KOPT-K1 (cell line): ENCODE results near the gene GRPEL1.

Experiments used
- H3K27ac ChIP-seq: fragments of 200-600 bp; sonication (generic); 2 replicates; pipeline ENCODE4 v1.5.1; 2016; ENCODE audit warnings: antibody characterized with exemption, mild to moderate bottlenecking, low read depth, low read length; ENCODE audit not compliant: poor library complexity, severe bottlenecking
- H3K36me3 ChIP-seq: fragments of 200-600 bp; sonication (generic); 2 replicates; pipeline ENCODE4 v1.5.1; 2017; ENCODE audit warnings: antibody characterized with exemption, mild to moderate bottlenecking, low read length, moderate library complexity; ENCODE audit not compliant: insufficient read depth
- H3K9me3 ChIP-seq: fragments of 200-600 bp; sonication (generic); 2 replicates; pipeline ENCODE4 v1.5.1; 2017; ENCODE audit warnings: antibody characterized with exemption, low read length, mild to moderate bottlenecking; ENCODE audit not compliant: insufficient read depth, poor library complexity, severe bottlenecking

Gene GRPEL1

GRCh38 chr4:7020290-7020689, 47.6 kb downstream of the GRPEL1 start:
- Histone ChIP-seq H3K9me3 (no peaks in the 10 kb centered on the region), H3K36me3 (peaks cover 98% of the 10 kb centered on the region), H3K27ac (no peak overlapping the region)

- H3K27ac ChIP-seq: no peak overlapping the region
- peaks cover 98% of the 10 kb centered on the region for H3K36me3 ChIP-seq
- no peaks in the 10 kb centered on the region for H3K9me3 ChIP-seq
Measured at GRCh38 chr4:7019367-7019766, 48.5 kb downstream of the GRPEL1 start.

- no peaks in the 10 kb centered on the region for H3K9me3 ChIP-seq
- no peak overlapping the region for H3K27ac ChIP-seq
- peaks cover 98% of the 10 kb centered on the region for H3K36me3 ChIP-seq
Measured at GRCh38 chr4:7018281-7018680, 49.6 kb downstream of the GRPEL1 start.

- H3K27ac ChIP-seq: no peak overlapping the region
- no peaks in the 10 kb centered on the region for H3K9me3 ChIP-seq
- peaks cover 99% of the 10 kb centered on the region for H3K36me3 ChIP-seq
Measured at GRCh38 chr4:7017446-7018048, 50.3 kb downstream of the GRPEL1 start.

- Histone ChIP-seq H3K27ac (no peak overlapping the region), H3K9me3 (no peaks in the 10 kb centered on the region), H3K36me3 (peaks cover 99% of the 10 kb centered on the region)
Measured at GRCh38 chr4:7016512-7016911, 51.4 kb downstream of the GRPEL1 start.

GRCh38 chr4:7016086-7016485, 51.8 kb downstream of the GRPEL1 start:
- no peak overlapping the region for H3K27ac ChIP-seq
- H3K9me3 ChIP-seq: no peaks in the 10 kb centered on the region
- peaks cover 99% of the 10 kb centered on the region for H3K36me3 ChIP-seq

- Histone ChIP-seq H3K9me3 (no peaks in the 10 kb centered on the region), H3K27ac (no peak overlapping the region), H3K36me3 (peaks cover 99% of the 10 kb centered on the region)
Measured at GRCh38 chr4:7015383-7016035, 52.4 kb downstream of the GRPEL1 start.

GRCh38 chr4:7014815-7015214, 53.0 kb downstream of the GRPEL1 start:
- Histone ChIP-seq H3K36me3 (peaks cover 99% of the 10 kb centered on the region), H3K9me3 (no peaks in the 10 kb centered on the region), H3K27ac (no peak overlapping the region)

- H3K9me3 ChIP-seq: no peaks in the 10 kb centered on the region
- H3K36me3 ChIP-seq: peaks cover 99% of the 10 kb centered on the region
- no peak overlapping the region for H3K27ac ChIP-seq
Measured at GRCh38 chr4:7013175-7013574, 54.7 kb downstream of the GRPEL1 start.

GRCh38 chr4:7009564-7009963, 58.3 kb downstream of the GRPEL1 start:
- H3K27ac ChIP-seq: no peak overlapping the region
- H3K36me3 ChIP-seq: peaks cover 98% of the 10 kb centered on the region
- no peaks in the 10 kb centered on the region for H3K9me3 ChIP-seq
